ENCODE data around the gene DPYSL5.

DPYSL5 gene

DNA sequence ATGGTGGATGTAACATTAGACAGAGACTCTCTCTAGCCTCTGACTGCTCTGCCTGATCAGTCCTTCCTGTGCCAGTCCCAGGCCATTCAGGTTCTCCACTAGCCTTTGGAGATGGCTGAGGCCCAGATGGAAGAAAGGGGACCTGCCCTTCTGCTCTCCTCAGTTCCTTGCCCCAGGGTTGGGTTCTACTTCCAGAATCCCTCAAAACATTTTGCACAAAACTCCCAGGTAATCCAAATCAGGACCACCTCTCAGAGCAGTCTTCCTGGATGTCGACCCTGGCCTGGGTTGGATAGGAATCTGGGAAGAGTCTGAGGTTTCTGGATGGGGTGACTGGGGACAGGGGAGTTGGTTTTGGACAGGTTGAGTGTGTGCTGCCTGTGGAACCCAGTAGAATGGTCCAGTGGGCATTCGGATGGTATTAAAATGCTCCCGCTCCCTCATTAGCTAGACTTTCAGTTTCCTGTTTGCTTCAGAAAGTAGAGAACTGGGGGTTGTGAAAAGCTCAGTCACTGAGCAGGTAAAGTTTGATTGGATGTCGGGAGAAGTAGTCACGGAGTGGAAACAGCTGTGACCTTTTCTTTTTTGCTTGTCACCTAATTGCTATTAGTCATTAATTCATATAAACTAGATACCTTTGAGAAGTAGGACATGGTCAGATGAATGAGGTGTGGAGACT lies 37.9 kb downstream of the DPYSL5 start:
- Histone ChIP-seq H3K4me3 (ENCODE audit: low read depth in 1 of 2, low read length in 2 of 2) (no peak overlapping the region), H3K27me3 (ENCODE audit: insufficient read depth, low read length, poor library complexity) (peaks cover 23% of the 10 kb centered on the region), H3K4me2 (ENCODE audit: insufficient read depth, low read length) (no peak overlapping the region), H3K27ac (ENCODE audit: low read length) (no peak overlapping the region), H3K4me1 (ENCODE audit: insufficient read depth, low read length) (no peaks in the 10 kb centered on the region), H3K9me3 (ENCODE audit: insufficient read depth, low read length, severe bottlenecking) (no peaks in the 10 kb centered on the region), H3K36me3 (ENCODE audit: insufficient read depth, low read length) (no peaks in the 10 kb centered on the region), H2AFZ (ENCODE audit: low read depth, low read length) (no peak overlapping the region), H4K20me1 (ENCODE audit: insufficient read depth, low read length) (no peaks in the 10 kb centered on the region; the same call in 1 of the 2 replicates), H3K9ac (ENCODE audit: low read depth, low read length) (no peak overlapping the region), H3K79me2 (ENCODE audit: insufficient read depth, low read length) (no peaks in the 10 kb centered on the region)
- ATAC-seq (ENCODE audit: insufficient read depth, low read depth) (no peak), DNase-seq (no peak)
- no peak for TF ChIP-seq EZH2 (IDR thresholded peaks at IDR 0.05; ENCODE audit: borderline replicate concordance, low read depth, low read length, severe bottlenecking)

- Histone ChIP-seq H3K4me3 (ENCODE audit: low read depth in 1 of 2, low read length in 2 of 2) (no peak overlapping the region), H3K27ac (ENCODE audit: low read length) (no peak overlapping the region), H3K9ac (ENCODE audit: low read depth, low read length) (no peak overlapping the region), H4K20me1 (ENCODE audit: insufficient read depth, low read length) (no peaks in the 10 kb centered on the region; the same call in 1 of the 2 replicates), H3K4me1 (ENCODE audit: insufficient read depth, low read length) (no peaks in the 10 kb centered on the region), H3K27me3 (ENCODE audit: insufficient read depth, low read length, poor library complexity) (peaks cover 23% of the 10 kb centered on the region), H3K9me3 (ENCODE audit: insufficient read depth, low read length, severe bottlenecking) (no peaks in the 10 kb centered on the region), H3K79me2 (ENCODE audit: insufficient read depth, low read length) (no peaks in the 10 kb centered on the region), H2AFZ (ENCODE audit: low read depth, low read length) (no peak overlapping the region), H3K36me3 (ENCODE audit: insufficient read depth, low read length) (no peaks in the 10 kb centered on the region), H3K4me2 (ENCODE audit: insufficient read depth, low read length) (no peak overlapping the region)
- TF ChIP-seq, protein P1, sequence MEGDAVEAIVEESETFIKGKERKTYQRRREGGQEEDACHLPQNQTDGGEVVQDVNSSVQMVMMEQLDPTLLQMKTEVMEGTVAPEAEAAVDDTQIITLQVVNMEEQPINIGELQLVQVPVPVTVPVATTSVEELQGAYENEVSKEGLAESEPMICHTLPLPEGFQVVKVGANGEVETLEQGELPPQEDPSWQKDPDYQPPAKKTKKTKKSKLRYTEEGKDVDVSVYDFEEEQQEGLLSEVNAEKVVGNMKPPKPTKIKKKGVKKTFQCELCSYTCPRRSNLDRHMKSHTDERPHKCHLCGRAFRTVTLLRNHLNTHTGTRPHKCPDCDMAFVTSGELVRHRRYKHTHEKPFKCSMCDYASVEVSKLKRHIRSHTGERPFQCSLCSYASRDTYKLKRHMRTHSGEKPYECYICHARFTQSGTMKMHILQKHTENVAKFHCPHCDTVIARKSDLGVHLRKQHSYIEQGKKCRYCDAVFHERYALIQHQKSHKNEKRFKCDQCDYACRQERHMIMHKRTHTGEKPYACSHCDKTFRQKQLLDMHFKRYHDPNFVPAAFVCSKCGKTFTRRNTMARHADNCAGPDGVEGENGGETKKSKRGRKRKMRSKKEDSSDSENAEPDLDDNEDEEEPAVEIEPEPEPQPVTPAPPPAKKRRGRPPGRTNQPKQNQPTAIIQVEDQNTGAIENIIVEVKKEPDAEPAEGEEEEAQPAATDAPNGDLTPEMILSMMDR (IDR thresholded peaks at IDR 0.05; ENCODE audit: borderline replicate concordance, extremely low read depth, low read length, poor library complexity, severe bottlenecking) = no peak
- no peak for TF ChIP-seq EZH2 (IDR thresholded peaks at IDR 0.05; ENCODE audit: borderline replicate concordance, low read depth, low read length, severe bottlenecking)
- DNase-seq = no peak
- ATAC-seq (ENCODE audit: insufficient read depth, low read depth) = no peak
These were observed 38.8 kb downstream of the DPYSL5 start for GRCh38 chr2:26886736-26887135.

- ATAC-seq (ENCODE audit: insufficient read depth, low read depth) (no peak), DNase-seq (no peak)
- no peak overlapping the region for H3K4me3 ChIP-seq (ENCODE audit: low read depth in 1 of 2, low read length in 2 of 2)
- H3K4me1 ChIP-seq (ENCODE audit: insufficient read depth, low read length) = no peaks in the 10 kb centered on the region
- H2AFZ ChIP-seq (ENCODE audit: low read depth, low read length) = no peak overlapping the region
- no peaks in the 10 kb centered on the region; the same call in 1 of the 2 replicates for H4K20me1 ChIP-seq (ENCODE audit: insufficient read depth, low read length)
- no peak overlapping the region for H3K9ac ChIP-seq (ENCODE audit: low read depth, low read length)
- H3K4me2 ChIP-seq (ENCODE audit: insufficient read depth, low read length) = no peak overlapping the region
- no peaks in the 10 kb centered on the region for H3K36me3 ChIP-seq (ENCODE audit: insufficient read depth, low read length)
- no peaks in the 10 kb centered on the region for H3K79me2 ChIP-seq (ENCODE audit: insufficient read depth, low read length)
- H3K27ac ChIP-seq (ENCODE audit: low read length) = no peak overlapping the region
- H3K27me3 ChIP-seq (ENCODE audit: insufficient read depth, low read length, poor library complexity) = peaks cover 23% of the 10 kb centered on the region
- TF ChIP-seq, protein P1 (IDR thresholded peaks at IDR 0.05; ENCODE audit: borderline replicate concordance, extremely low read depth, low read length, poor library complexity, severe bottlenecking) = no peak
- TF ChIP-seq EZH2 (IDR thresholded peaks at IDR 0.05; ENCODE audit: borderline replicate concordance, low read depth, low read length, severe bottlenecking) = no peak
- no peaks in the 10 kb centered on the region for H3K9me3 ChIP-seq (ENCODE audit: insufficient read depth, low read length, severe bottlenecking)
These were observed 39.2 kb downstream of the DPYSL5 start for GRCh38 chr2:26887151-26887550.

DNA sequence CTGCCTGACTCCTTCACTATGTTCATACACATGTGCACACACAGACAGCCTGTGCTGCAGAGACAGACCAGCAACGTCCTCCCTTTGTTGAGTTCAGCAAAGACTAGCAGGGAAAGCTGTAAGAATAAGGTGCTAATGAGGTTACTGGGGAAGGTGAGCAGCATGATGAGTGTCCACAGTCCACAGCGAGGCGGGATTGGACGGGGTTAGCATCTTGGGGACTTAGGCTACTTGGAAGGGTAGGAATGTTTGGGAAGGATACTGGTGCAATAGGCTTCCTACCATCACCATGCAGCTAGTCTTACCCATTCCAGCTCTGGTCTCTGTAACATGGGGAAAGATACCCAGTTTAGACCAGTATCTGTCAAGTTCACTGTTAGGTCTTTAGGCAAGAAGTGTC lies 41.9 kb downstream of the DPYSL5 start:
- no peak overlapping the region for H2AFZ ChIP-seq (ENCODE audit: low read depth, low read length)
- H3K4me3 ChIP-seq (ENCODE audit: low read depth in 1 of 2, low read length in 2 of 2) = no peak overlapping the region
- no peak overlapping the region for H3K9ac ChIP-seq (ENCODE audit: low read depth, low read length)
- no peaks in the 10 kb centered on the region; the same call in 1 of the 2 replicates for H4K20me1 ChIP-seq (ENCODE audit: insufficient read depth, low read length)
- H3K27ac ChIP-seq (ENCODE audit: low read length) = no peak overlapping the region
- ATAC-seq (ENCODE audit: insufficient read depth, low read depth) (no peak), DNase-seq (no peak)
- H3K27me3 ChIP-seq (ENCODE audit: insufficient read depth, low read length, poor library complexity) = peaks cover 21% of the 10 kb centered on the region
- H3K36me3 ChIP-seq (ENCODE audit: insufficient read depth, low read length) = no peaks in the 10 kb centered on the region
- H3K79me2 ChIP-seq (ENCODE audit: insufficient read depth, low read length) = no peaks in the 10 kb centered on the region
- no peak for TF ChIP-seq EZH2 (IDR thresholded peaks at IDR 0.05; ENCODE audit: borderline replicate concordance, low read depth, low read length, severe bottlenecking)
- TF ChIP-seq, protein P1 (IDR thresholded peaks at IDR 0.05; ENCODE audit: borderline replicate concordance, extremely low read depth, low read length, poor library complexity, severe bottlenecking) = no peak
- H3K9me3 ChIP-seq (ENCODE audit: insufficient read depth, low read length, severe bottlenecking) = no peaks in the 10 kb centered on the region
- H3K4me1 ChIP-seq (ENCODE audit: insufficient read depth, low read length) = no peaks in the 10 kb centered on the region
- H3K4me2 ChIP-seq (ENCODE audit: insufficient read depth, low read length) = no peak overlapping the region

Data from DND-41 (cell line).